Esophagus squamous epithelium (tissue), 5 donors: ENCODE results near the gene BCL2A1. TPM values are rescaled to one million over a fixed set of nuclear protein-coding genes. Genes with fewer than 3 reads are reported as not detected.

Experiments
- DNase-seq: peaks from one replicate; lab custom pipeline; 2025; lab: John Stamatoyannopoulos, UW
- H3K27ac ChIP-seq, 4 donors: fragments of 200-600 bp; sonication (generic); one replicate each; pipeline ENCODE4 v1.5.1; 2016 to 2019; ENCODE audit warnings: mild to moderate bottlenecking in 1 of 4
- H3K27me3 ChIP-seq, 4 donors: fragments of 200-600 bp; sonication (generic); 1 replicate in 3 of 4; 2 replicates in 1 of 4; pipeline versions ENCODE4 v1.5.1 to v1.6.0; 2017 to 2021; ENCODE audit warnings: antibody characterized with exemption in 1 of 4
- H3K36me3 ChIP-seq, 3 donors: fragments of 200-600 bp; sonication (generic); one replicate each; pipeline ENCODE4 v1.5.1; 2016 to 2019
- H3K4me1 ChIP-seq, 3 donors: fragments of 200-600 bp; sonication (generic); one replicate each; pipeline ENCODE4 v1.5.1; 2017 to 2019
- H3K4me3 ChIP-seq, 4 donors: fragments of 200-600 bp; sonication (generic); 1 replicate in 3 of 4; 2 replicates in 1 of 4; pipeline ENCODE4 v1.5.1; 2016 to 2019; ENCODE audit warnings: mild to moderate bottlenecking in 2 of 4, moderate library complexity in 1 of 4
- H3K9me3 ChIP-seq, 3 donors: fragments of 200-600 bp; sonication (generic); one replicate each; pipeline ENCODE4 v1.5.1; 2016 to 2019
- CTCF ChIP-seq, 6 experiments: fragments of 450-650 bp in 4 of 6; fragments of 200-600 bp in 2 of 6; sonication (generic) in 2 of 6; IDR thresholded peaks; one replicate each; pipeline ENCODE4 v1.5.1; 2016 to 2019; ENCODE audit warnings: antibody characterized with exemption in 6 of 6, mild to moderate bottlenecking in 4 of 6, moderate library complexity in 4 of 6
- POLR2A ChIP-seq, 4 donors: fragments of 450-650 bp; IDR thresholded peaks; one replicate each; pipeline ENCODE4 v1.6.1; 2017; ENCODE audit warnings: antibody characterized with exemption in 4 of 4, mild to moderate bottlenecking in 4 of 4, moderate library complexity in 3 of 4
- intact Hi-C: fragments of 100-400 bp; cut with DNase I; formaldehyde crosslinking; loops from one replicate; pipeline ENCODE4 v1.15.0; 2022
- total RNA-seq, 4 donors: library from RNA; depleted of rRNA; stranded (reverse); fragments of >200 nt; gene quantifications; one replicate each; pipeline ENCODE4 v1.1.0, GENCODE V29; 2016
- donor health status: DM: yes; HTN: yes; CAD: no.

BCL2A1 gene
- total RNA-seq, 4 donors from 2014 or later = 0.45 to 2.7 (median 1.2) TPM; not detected in 1

DNA sequence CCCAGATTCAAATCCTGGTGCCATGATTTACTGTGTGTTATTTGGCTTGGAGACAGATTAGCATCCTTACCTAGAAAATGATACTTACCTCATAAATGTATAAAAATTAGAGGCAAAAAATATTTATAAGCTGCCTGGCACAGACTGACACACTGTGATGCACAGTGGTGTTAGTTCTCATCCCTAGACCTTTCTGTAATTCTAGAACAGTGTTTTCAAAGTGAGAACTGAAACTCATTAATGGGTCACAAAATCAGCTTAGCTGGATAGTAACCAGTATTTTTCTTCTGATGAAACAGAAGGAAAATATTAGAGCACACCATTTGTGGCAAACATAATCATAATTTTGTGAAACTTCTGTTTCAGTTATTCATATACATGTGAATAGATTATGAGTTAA, 56.3 kb downstream of the BCL2A1 start:
- intact Hi-C loops = no loop called here
- H3K27ac ChIP-seq = no peak overlapping the region
- peaks cover 0 to 15% (median 0%) of the 10 kb centered on the region in 3 donors for H3K36me3 ChIP-seq
- H3K9me3 ChIP-seq = peaks cover 0 to 80% (median 69%) of the 10 kb centered on the region in 3 donors
- no peak overlapping the region for H3K4me3 ChIP-seq
- no peaks in the 10 kb centered on the region for H3K4me1 ChIP-seq
- no peak for DNase-seq
- TF ChIP-seq CTCF (IDR thresholded peaks at IDR 0.05) (no peak), POLR2A (IDR thresholded peaks at IDR 0.05) (no peak)
- no peaks in the 10 kb centered on the region for H3K27me3 ChIP-seq

Other genes with a start within 250 kb of the BCL2A1 start
- gene MTHFS, start 74.2 kb downstream of the BCL2A1 start, total RNA-seq = 10 to 100 TPM in 2 of 4 donors, 1 to 10 TPM in 2; 4.8 to 11.8 (median 9.9) TPM
- 100 to 1,000 TPM in 1 of 4 donors, 10 to 100 TPM in 3; 71.1 to 102 (median 82.5) TPM for gene ZFAND6, start 88.5 kb upstream of the BCL2A1 start, total RNA-seq
- gene FAH, start 181.8 kb upstream of the BCL2A1 start, total RNA-seq = 10 to 100 TPM in 3 of 4 donors, 1 to 10 TPM in 1; 10.0 to 28.3 (median 15.8) TPM